PFSK-1 (cell line): ENCODE data around the gene ATRN.

Experiments used
- FOXP2 ChIP-seq: optimal IDR thresholded peaks from 2 replicates; pipeline ENCODE3; 2011; ENCODE audit warnings: borderline replicate concordance, control low read depth, inconsistent platforms; ENCODE audit not compliant: insufficient read depth; ENCODE audit errors: extremely low read length, extremely low read depth
- POLR2AphosphoS5 ChIP-seq: IDR thresholded peaks from 2 replicates; pipeline ENCODE4 v1.6.1; 2012; ENCODE audit warnings: low read depth, mild to moderate bottlenecking, control low read depth, low read length, moderate library complexity
- REST ChIP-seq, 2 experiments: IDR thresholded peaks; 2 replicates each; pipeline versions ENCODE4 v1.6.1 to v1.8.0; 2011 to 2012; ENCODE audit warnings: low read depth in 2 of 2, low read length in 2 of 2, control low read depth in 1 of 2, inconsistent platforms in 1 of 2, mild to moderate bottlenecking in 1 of 2, moderate library complexity in 1 of 2; ENCODE audit not compliant: insufficient read depth in 1 of 2
- SIN3A ChIP-seq: IDR thresholded peaks from 2 replicates; pipeline ENCODE4 v1.6.1; 2012; ENCODE audit warnings: mild to moderate bottlenecking, low read length, moderate library complexity, borderline replicate concordance; ENCODE audit not compliant: insufficient read depth
- TAF1 ChIP-seq: IDR thresholded peaks from 2 replicates; pipeline ENCODE4 v1.6.1; 2012; ENCODE audit warnings: low read length, control low read depth, borderline replicate concordance; ENCODE audit not compliant: insufficient read depth

Gene ATRN

GRCh38 chr20:3515379-3516170 is 44.8 kb downstream of the ATRN start:
- TF ChIP-seq REST (IDR thresholded peaks at IDR 0.05; ENCODE audit: insufficient read depth in 1 of 2, low read depth in 2 of 2, low read length in 2 of 2) (no peak), FOXP2 (no peak), POLR2AphosphoS5 (no peak), SIN3A (no peak), TAF1 (no peak)

- TF ChIP-seq SIN3A, result no peak
Observed at GRCh38 chr20:3521852-3522740, 51.3 kb downstream of the ATRN start.

- TF ChIP-seq REST (IDR thresholded peaks at IDR 0.05; ENCODE audit: insufficient read depth in 1 of 2, low read depth in 2 of 2, low read length in 2 of 2), result no peak
- TF ChIP-seq TAF1, result no peak
- no peak for TF ChIP-seq SIN3A
- TF ChIP-seq FOXP2, result no peak
- TF ChIP-seq POLR2AphosphoS5, result no peak
Observed at GRCh38 chr20:3532089-3532615, 61.3 kb downstream of the ATRN start.

- TF ChIP-seq REST (IDR thresholded peaks at IDR 0.05; ENCODE audit: insufficient read depth in 1 of 2, low read depth in 2 of 2, low read length in 2 of 2) (no peak), SIN3A (no peak), FOXP2 (no peak), POLR2AphosphoS5 (no peak), TAF1 (no peak)
Observed at GRCh38 chr20:3539311-3540107, 68.7 kb downstream of the ATRN start.
